SK-N-DZ (cell line): ENCODE data around the gene MOB3A. TPM values are rescaled to one million over a fixed set of nuclear protein-coding genes. Genes with fewer than 3 reads are reported as not detected.
A peak's percentile ranks its signal among the peaks of the same experiment; 100 is the strongest.
"Not testable (repeated sequence)": the region's sequence is repeated elsewhere in the genome, so short reads cannot be mapped to it uniquely, and the experiment has no call there.

Experiments used
- DNase-seq: peaks from one replicate; pipeline ENCODE4 v3.0.0-alpha.2; 2015; ENCODE audit warnings: low spot score
- polyA plus RNA-seq, 2 experiments: library from polyadenylated mRNA; depleted of rRNA; stranded (reverse); fragments of >200 nt; gene quantifications; 2 replicates each; pipeline ENCODE4 v1.2.3, GENCODE V29; 2014

The MOB3A gene
- polyA plus RNA-seq (2014; cell fraction: cytosol; rRNA removed), result 7.2 and 8.4 TPM in 2 replicates
- polyA plus RNA-seq (2014; cell fraction: nucleus; rRNA removed), result 3.4 and 4.2 TPM in 2 replicates

- DNase-seq, result peak; percentile 92
Measured at GRCh38 chr19:2096034-2096479, at the start of gene MOB3A. Gene MOB3A (minus strand): TSS chr19:2096326. CDS start chr19:2078560, 17,766 bp downstream.

GRCh38 chr19:2145831-2146241 lies 49.7 kb upstream of the MOB3A start:
- no peak for DNase-seq

- DNase-seq, result no peak
Measured at GRCh38 chr19:2144190-2144589, 48.1 kb upstream of the MOB3A start.

- no peak for DNase-seq
Measured at GRCh38 chr19:2142173-2142829, 46.2 kb upstream of the MOB3A start.

DNA sequence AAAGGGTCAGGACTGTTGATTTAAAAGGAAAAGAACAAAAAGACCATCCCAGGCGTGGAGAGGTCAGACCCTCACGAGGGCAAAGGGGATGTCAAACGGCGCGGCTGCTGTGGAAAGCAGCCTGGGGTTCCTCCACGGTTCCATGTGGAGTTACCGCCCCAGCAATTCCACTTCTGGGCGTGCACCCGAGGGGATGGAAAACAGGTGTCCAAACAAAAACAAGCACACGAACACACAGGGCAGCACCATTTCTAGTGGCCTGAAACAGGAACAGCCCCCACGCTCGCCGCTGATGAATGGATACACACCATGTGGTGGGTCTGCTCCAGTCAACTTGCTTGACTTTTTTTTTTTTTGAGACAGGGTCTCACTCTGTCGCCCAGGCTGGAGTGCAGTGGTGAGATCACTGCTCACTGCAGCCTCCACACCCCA lies 44.0 kb upstream of the MOB3A start:
- DNase-seq, result no peak

- DNase-seq, result no peak
Measured at GRCh38 chr19:2139385-2140137, 43.4 kb upstream of the MOB3A start.

DNA sequence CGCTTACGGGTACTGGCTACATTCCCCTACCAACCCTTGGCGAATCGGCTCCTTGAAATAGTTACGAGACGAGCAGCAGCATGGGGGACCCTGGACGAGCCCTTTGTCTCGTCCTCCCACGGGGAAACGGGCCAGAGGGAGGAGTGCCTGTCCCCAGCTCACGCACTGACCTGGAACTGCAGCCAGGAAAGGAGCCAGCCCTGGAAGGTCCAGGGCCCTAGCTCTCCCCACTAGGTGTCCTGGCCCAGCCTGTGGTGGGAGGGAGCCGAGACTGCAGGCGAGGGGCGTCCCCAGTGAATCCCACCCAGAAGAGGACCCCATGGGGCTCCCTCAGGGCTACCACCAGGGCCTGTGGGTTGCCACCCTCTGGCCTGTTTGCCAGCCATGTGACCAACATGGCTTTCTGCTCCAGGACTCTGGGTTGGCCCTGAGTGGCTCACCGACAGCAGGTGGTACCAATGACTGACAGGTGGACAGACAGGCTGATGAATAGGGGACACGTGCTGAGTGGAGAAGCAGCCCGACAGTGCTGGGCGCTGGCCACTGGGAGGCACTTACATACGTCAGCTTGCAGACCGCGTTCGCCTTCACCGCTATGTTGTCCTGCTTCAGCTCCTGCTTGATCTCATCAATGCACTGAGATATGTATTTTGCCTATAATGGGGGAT lies 42.1 kb upstream of the MOB3A start:
- no peak for DNase-seq

DNA sequence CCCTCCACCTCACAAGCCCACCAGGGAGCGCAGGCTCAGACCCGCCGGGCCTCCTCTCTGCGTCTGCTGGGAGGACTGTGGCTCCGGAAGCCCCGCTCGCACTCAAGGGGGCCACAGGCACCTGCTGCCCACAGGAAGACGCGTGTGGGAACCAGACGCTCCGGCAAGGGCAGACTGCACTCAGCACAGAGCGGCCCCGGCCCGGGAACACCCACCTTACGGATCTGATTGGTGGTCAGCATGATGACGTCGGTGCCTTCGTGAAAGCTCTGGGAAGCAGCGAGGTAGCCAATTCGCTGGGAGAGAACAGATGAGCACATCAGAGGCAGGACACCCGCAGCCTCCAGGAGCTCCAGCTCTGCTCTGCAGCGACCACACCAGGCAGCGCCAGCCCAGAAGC lies 40.7 kb upstream of the MOB3A start:
- DNase-seq, result no peak

DNA sequence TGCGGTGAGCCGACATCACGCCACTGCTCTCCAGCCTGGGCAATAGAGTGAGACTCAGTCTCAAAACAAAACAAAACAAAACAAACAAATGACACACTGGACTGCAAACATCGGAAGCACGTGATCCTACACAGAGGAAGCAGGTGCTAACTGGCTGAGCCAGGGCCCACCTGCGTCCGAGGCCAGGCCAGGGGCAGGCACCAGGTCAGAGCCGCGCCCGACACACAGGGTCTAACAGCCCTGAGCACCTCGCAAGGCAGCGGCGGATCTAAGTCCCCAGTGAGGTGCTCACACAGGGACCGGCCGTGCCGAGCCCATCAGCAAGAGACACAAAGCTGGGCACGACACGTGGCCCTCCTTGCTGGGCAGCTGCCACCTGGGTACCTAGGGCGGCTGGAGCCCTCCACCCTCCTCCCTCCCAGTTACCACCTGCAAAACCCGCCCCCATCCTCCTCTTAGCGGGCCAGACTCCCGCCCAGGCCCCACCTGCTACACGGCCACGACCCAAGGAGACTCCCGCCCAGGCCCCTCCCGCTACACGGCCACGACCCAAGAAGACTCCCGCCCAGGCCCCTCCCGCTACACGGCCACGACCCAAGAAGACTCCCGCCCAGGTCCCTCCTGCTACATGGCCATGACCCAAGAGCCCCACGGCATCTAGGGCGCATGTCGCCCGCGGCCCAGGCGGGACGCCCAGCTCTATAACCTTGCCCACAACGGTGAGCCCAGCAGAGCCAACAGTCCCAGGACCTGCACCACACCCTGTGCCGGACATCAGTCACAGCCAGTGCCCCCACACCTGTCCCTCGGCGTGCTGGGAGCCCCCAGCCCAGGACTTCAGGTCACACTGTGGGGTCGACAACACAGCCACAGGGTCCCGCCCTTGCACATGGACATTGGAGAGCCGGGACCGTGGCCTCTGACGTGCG lies 39.6 kb upstream of the MOB3A start:
- no peak for DNase-seq

GRCh38 chr19:2132731-2133490 lies 36.8 kb upstream of the MOB3A start:
- no peak for DNase-seq

GRCh38 chr19:2132191-2132590 lies 36.1 kb upstream of the MOB3A start:
- no peak for DNase-seq

GRCh38 chr19:2131012-2131975 lies 35.2 kb upstream of the MOB3A start:
- DNase-seq, result not testable (repeated sequence)

GRCh38 chr19:2129892-2130770 lies 34.0 kb upstream of the MOB3A start:
- DNase-seq, result no peak

DNA sequence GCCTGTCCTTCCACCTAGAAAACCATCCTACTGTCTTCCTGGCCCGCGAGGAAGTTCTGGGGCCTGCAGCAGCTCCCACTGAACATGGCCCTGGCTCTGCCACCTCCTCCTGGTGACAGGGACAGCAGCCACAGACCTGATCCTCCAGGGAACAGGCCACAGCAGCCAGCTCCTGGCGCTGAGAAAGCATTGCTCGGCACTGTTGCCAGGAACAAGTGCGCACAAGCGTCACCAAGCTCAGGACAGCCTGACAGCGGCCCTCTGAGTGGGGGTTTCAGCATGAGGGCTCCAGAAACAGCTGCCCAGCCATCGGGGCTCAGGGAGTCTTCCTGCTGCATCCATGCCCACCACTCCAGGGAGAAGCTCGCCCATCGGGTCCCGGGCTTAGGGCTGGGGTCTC lies 33.4 kb upstream of the MOB3A start:
- DNase-seq, result no peak

- no peak for DNase-seq
Measured at GRCh38 chr19:2129022-2129421, 32.9 kb upstream of the MOB3A start.

- DNase-seq, result not testable (repeated sequence)
Measured at GRCh38 chr19:2128252-2128651, 32.1 kb upstream of the MOB3A start.

DNA sequence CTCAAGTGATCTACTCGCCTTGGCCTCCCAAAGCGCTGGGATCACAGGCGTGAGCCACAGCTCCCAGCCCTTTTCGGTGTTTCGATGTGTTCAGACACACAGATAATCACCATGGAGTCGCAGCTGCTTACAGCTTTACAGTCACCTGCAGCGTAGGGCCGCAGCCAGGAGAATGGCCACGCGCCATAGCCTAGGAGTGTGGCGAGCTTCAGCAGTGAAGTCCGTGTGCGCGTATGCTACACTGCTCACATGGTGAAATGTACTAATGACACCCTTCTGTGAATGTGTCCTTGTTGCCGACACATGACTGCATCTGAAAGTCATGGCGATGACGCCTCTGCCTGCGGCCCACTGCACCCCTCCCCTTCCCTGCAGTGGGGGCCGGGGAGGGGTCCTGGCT lies 31.6 kb upstream of the MOB3A start:
- no peak for DNase-seq

DNA sequence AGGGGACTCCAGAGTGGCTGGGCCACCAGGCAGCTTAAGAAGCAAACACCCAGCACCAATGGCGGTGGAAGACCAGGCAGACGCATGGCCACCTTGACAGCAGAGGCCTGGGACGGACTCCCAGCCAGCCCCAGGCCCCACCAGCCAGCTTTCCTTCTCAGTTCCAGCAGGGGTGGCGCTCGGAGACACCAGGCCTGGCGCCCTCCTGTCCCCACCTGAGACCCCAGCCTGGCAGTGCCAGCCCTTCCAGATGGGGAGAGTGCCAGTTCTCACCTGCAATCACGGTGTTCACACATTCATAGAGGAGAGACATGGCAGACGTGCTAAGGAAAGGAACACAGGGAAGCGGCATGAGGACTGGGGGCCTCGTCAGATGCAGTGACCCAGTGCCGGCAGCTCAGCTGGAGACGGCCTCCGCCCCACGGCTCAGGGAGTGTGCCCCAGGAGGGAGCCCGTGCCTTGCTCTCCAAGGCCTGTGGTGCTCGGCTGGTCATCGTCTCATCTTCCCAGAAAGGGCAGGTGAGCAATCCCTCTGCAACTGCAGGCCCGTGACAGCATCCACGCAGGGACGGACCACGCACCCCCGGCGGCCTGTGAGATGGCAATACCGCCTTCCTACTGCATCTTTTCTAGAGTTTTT lies 30.9 kb upstream of the MOB3A start:
- DNase-seq, result no peak
